ENCODE data around the gene NCAM1.

The NCAM1 gene

GRCh38 chr11:112958670-112959069, 2.5 kb upstream of the NCAM1 start:
- DNase-seq (ENCODE audit: low spot score in 2 of 2) = no peak
- no peak overlapping the region for H3K4me3 ChIP-seq
- no peaks in the 10 kb centered on the region for H3K4me1 ChIP-seq
- in situ Hi-C loops (cut with MboI; ENCODE audit: low sequenced_read_pairs) = no loop called here
- H3K36me3 ChIP-seq (replicated peaks) = no peaks in the 10 kb centered on the region
- peaks cover 31% of the 10 kb centered on the region for H3K27me3 ChIP-seq (ENCODE audit: low read depth)
- no peaks in the 10 kb centered on the region for H3K9me3 ChIP-seq

- Histone ChIP-seq H3K4me3 (peak overlapping the region; percentile 12; the same call in 1 of the 2 replicates), H3K27me3 (ENCODE audit: low read depth) (peaks cover 32% of the 10 kb centered on the region), H3K9me3 (no peaks in the 10 kb centered on the region), H3K4me1 (no peaks in the 10 kb centered on the region), H3K36me3 (replicated peaks) (no peaks in the 10 kb centered on the region)
- in situ Hi-C loops (cut with MboI; ENCODE audit: low sequenced_read_pairs) = no loop called here
- peak in 1 of 2 experiments; percentile 15 for DNase-seq (ENCODE audit: low spot score in 2 of 2)
Measured at GRCh38 chr11:112961751-112962578, 745 bp downstream of the NCAM1 start.

GRCh38 chr11:112962579-112963367, 1.6 kb downstream of the NCAM1 start:
- H3K4me1 ChIP-seq = no peaks in the 10 kb centered on the region
- DNase-seq (ENCODE audit: low spot score in 2 of 2) = no peak
- H3K27me3 ChIP-seq (ENCODE audit: low read depth) = peaks cover 32% of the 10 kb centered on the region
- H3K36me3 ChIP-seq (replicated peaks) = no peaks in the 10 kb centered on the region
- H3K9me3 ChIP-seq = no peaks in the 10 kb centered on the region
- no peak overlapping the region for H3K4me3 ChIP-seq
- in situ Hi-C loops (cut with MboI; ENCODE audit: low sequenced_read_pairs) = no loop called here

- H3K27me3 ChIP-seq (ENCODE audit: low read depth) = peaks cover 32% of the 10 kb centered on the region
Measured at GRCh38 chr11:112963368-112963955, 2.2 kb downstream of the NCAM1 start.

GRCh38 chr11:112965656-112966055, 4.4 kb downstream of the NCAM1 start:
- in situ Hi-C loops (cut with MboI; ENCODE audit: low sequenced_read_pairs) = no loop called here
- H3K9me3 ChIP-seq = no peaks in the 10 kb centered on the region
- peaks cover 27% of the 10 kb centered on the region for H3K27me3 ChIP-seq (ENCODE audit: low read depth)
- H3K36me3 ChIP-seq (replicated peaks) = no peaks in the 10 kb centered on the region
- DNase-seq (ENCODE audit: low spot score in 2 of 2) = no peak
- H3K4me3 ChIP-seq = no peak overlapping the region
- H3K4me1 ChIP-seq = no peaks in the 10 kb centered on the region

More at GRCh38 chr11:112963368-112963955, 2.2 kb downstream of the NCAM1 start:
- H3K9me3 ChIP-seq = no peaks in the 10 kb centered on the region
- H3K4me3 ChIP-seq = no peak overlapping the region
- no peaks in the 10 kb centered on the region for H3K4me1 ChIP-seq
- no peaks in the 10 kb centered on the region for H3K36me3 ChIP-seq (replicated peaks)
- DNase-seq (ENCODE audit: low spot score in 2 of 2) = no peak
- in situ Hi-C loops (cut with MboI; ENCODE audit: low sequenced_read_pairs) = no loop called here

- H3K4me3 ChIP-seq = no peak overlapping the region
- H3K9me3 ChIP-seq = no peaks in the 10 kb centered on the region
- H3K36me3 ChIP-seq (replicated peaks) = no peaks in the 10 kb centered on the region
- H3K4me1 ChIP-seq = no peaks in the 10 kb centered on the region
- DNase-seq (ENCODE audit: low spot score in 2 of 2) = no peak
- in situ Hi-C loops (cut with MboI; ENCODE audit: low sequenced_read_pairs) = no loop called here
- H3K27me3 ChIP-seq (ENCODE audit: low read depth) = peaks cover 19% of the 10 kb centered on the region
Measured at GRCh38 chr11:112966561-112966960, 5.3 kb downstream of the NCAM1 start.

GRCh38 chr11:112967082-112967481, 5.9 kb downstream of the NCAM1 start:
- peaks cover 14% of the 10 kb centered on the region for H3K27me3 ChIP-seq (ENCODE audit: low read depth)
- in situ Hi-C loops (cut with MboI; ENCODE audit: low sequenced_read_pairs) = no loop called here
- H3K9me3 ChIP-seq = no peaks in the 10 kb centered on the region
- no peaks in the 10 kb centered on the region for H3K36me3 ChIP-seq (replicated peaks)
- no peak overlapping the region for H3K4me3 ChIP-seq
- H3K4me1 ChIP-seq = no peaks in the 10 kb centered on the region
- no peak for DNase-seq (ENCODE audit: low spot score in 2 of 2)

- in situ Hi-C loops (cut with MboI; ENCODE audit: low sequenced_read_pairs) = no loop called here
- H3K27me3 ChIP-seq (ENCODE audit: low read depth) = peaks cover 2% of the 10 kb centered on the region; the same call in 1 of the 2 replicates
- no peaks in the 10 kb centered on the region for H3K36me3 ChIP-seq (replicated peaks)
- no peak for DNase-seq (ENCODE audit: low spot score in 2 of 2)
- no peaks in the 10 kb centered on the region for H3K4me1 ChIP-seq
- no peaks in the 10 kb centered on the region for H3K9me3 ChIP-seq
- no peak overlapping the region for H3K4me3 ChIP-seq
Measured at GRCh38 chr11:112968941-112969713, 7.9 kb downstream of the NCAM1 start.

GRCh38 chr11:112971195-112971594, 10.0 kb downstream of the NCAM1 start:
- in situ Hi-C loops (cut with MboI; ENCODE audit: low sequenced_read_pairs) = no loop called here
- no peaks in the 10 kb centered on the region for H3K36me3 ChIP-seq (replicated peaks)
- no peaks in the 10 kb centered on the region for H3K9me3 ChIP-seq
- peaks cover 2% of the 10 kb centered on the region; the same call in 1 of the 2 replicates for H3K27me3 ChIP-seq (ENCODE audit: low read depth)
- DNase-seq (ENCODE audit: low spot score in 2 of 2) = no peak
- H3K4me3 ChIP-seq = no peak overlapping the region
- no peaks in the 10 kb centered on the region for H3K4me1 ChIP-seq

GRCh38 chr11:112971827-112972226, 10.6 kb downstream of the NCAM1 start:
- H3K36me3 ChIP-seq (replicated peaks) = no peaks in the 10 kb centered on the region
- peaks cover 2% of the 10 kb centered on the region; the same call in 1 of the 2 replicates for H3K27me3 ChIP-seq (ENCODE audit: low read depth)
- H3K4me3 ChIP-seq = no peak overlapping the region
- no peaks in the 10 kb centered on the region for H3K9me3 ChIP-seq
- H3K4me1 ChIP-seq = no peaks in the 10 kb centered on the region
- in situ Hi-C loops (cut with MboI; ENCODE audit: low sequenced_read_pairs) = no loop called here
- no peak for DNase-seq (ENCODE audit: low spot score in 2 of 2)

GRCh38 chr11:112972399-112973145, 11.4 kb downstream of the NCAM1 start:
- DNase-seq (ENCODE audit: low spot score in 2 of 2) = no peak
- no peak overlapping the region for H3K4me3 ChIP-seq
- H3K27me3 ChIP-seq (ENCODE audit: low read depth) = peaks cover 2% of the 10 kb centered on the region; the same call in 1 of the 2 replicates
- no peaks in the 10 kb centered on the region for H3K36me3 ChIP-seq (replicated peaks)
- no peaks in the 10 kb centered on the region for H3K9me3 ChIP-seq
- in situ Hi-C loops (cut with MboI; ENCODE audit: low sequenced_read_pairs) = no loop called here
- no peaks in the 10 kb centered on the region for H3K4me1 ChIP-seq

- no peaks in the 10 kb centered on the region for H3K9me3 ChIP-seq
- in situ Hi-C loops (cut with MboI; ENCODE audit: low sequenced_read_pairs) = no loop called here
- H3K36me3 ChIP-seq (replicated peaks) = no peaks in the 10 kb centered on the region
- no peak overlapping the region for H3K4me3 ChIP-seq
- no peak for DNase-seq (ENCODE audit: low spot score in 2 of 2)
- H3K4me1 ChIP-seq = no peaks in the 10 kb centered on the region
- H3K27me3 ChIP-seq (ENCODE audit: low read depth) = peaks cover 2% of the 10 kb centered on the region; the same call in 1 of the 2 replicates
Measured at GRCh38 chr11:112975051-112975450, 13.8 kb downstream of the NCAM1 start.

GRCh38 chr11:112975493-112975892, 14.3 kb downstream of the NCAM1 start:
- no peak for DNase-seq (ENCODE audit: low spot score in 2 of 2)
- Histone ChIP-seq H3K4me3 (no peak overlapping the region), H3K36me3 (replicated peaks) (no peaks in the 10 kb centered on the region), H3K9me3 (no peaks in the 10 kb centered on the region), H3K4me1 (no peaks in the 10 kb centered on the region), H3K27me3 (ENCODE audit: low read depth) (peaks cover 2% of the 10 kb centered on the region; the same call in 1 of the 2 replicates)
- in situ Hi-C loops (cut with MboI; ENCODE audit: low sequenced_read_pairs) = no loop called here

All from HAP-1 (cell line).